NCI-H2081 (cell line): Measurements from ENCODE around the gene TNC.

ENCODE experiments used
- DNase-seq, 2 experiments: peaks; one replicate each; lab custom pipeline; 2025; lab: John Stamatoyannopoulos, UW

Gene TNC

DNA sequence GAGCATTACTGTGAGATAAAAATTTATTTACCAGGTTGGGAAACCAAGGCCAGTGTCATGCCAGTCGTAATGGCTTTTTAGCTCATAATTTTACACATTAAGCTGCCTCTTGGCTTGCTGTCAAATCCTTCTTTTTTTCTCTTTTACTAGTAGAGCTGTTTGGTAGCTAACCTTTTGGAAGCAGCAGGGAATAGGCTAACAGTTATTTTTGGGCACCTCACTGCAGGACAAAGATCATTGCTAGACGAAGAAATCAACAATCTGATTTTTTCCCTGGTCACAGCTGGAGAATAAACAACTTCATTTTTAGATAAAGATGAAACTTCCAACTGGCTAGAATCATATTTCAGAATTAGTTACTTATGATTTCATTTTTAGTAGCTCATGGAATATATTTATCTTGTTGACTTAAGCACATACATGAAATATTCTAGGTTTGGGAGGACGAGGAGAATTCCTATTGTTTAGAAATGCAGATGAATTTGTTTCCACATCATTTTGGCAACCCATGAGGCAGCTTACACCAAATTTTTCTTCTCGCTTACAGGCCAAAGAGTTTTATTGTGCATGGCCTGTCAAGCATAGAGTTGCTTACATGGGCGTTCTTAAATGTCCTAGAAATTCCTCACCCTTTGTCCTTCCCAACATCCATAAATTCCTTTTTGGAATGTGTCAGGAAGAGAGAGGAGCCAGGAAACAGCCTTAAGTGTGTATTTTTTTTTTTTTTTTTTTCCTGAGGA lies 19.6 kb downstream of the TNC start:
- no peak for DNase-seq

DNA sequence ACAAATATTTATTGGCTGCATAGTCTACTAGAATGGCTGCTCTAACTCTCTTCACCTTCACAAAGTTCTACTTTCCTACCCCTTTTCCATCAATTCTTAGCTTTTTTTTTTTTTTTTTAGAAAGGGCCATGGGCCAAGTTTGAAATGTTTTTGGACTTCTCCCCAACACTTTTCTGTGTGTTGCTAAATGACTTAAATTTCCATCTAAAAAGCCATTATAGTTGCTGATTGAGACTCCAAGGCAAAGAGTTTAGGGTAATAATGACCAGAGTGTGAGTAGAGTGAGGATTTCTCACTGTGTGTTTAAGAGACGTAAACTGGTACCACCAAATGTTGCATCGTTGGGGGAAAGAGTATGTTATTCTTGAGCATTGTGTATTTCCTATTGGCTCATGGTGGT lies 24.4 kb downstream of the TNC start:
- DNase-seq = no peak

DNA sequence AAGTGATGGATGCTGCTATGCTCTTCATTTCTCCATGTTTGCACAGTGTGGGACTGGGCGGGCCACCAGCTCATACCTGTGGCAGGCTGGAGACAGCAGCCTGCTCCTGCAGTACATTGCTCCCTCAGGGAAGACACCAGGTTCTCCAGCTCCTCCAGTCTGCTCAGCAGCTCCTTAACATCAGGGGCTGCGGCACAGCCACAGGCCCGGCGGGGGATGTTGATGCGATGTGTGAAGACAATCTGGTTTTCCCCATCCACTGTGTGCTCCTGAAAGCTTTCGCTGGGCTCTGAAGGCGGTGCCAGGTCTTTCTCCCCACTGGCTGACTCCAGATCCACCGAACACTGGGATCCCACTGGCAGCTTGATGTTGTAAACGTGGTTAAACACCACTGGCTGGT lies 27.5 kb downstream of the TNC start:
- no peak for DNase-seq

DNA sequence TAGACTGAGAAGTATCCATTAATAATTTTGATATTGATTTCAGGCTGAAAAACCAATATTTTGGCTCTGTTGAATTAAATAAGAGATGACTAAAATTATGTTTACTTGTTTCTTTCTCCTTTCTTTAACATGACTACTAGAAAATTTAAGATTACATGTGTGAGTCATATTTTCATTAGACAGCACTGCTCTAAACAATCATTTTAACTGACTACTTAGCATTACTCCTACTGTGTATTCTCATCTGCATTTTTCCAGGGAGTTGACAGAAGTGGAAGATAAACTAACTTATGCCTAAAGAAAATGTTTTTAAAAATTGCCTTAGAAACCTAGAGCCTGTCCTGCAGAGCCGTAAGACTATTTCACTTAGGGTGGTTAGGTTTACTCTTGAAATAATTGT lies 29.1 kb downstream of the TNC start:
- DNase-seq = no peak

DNA sequence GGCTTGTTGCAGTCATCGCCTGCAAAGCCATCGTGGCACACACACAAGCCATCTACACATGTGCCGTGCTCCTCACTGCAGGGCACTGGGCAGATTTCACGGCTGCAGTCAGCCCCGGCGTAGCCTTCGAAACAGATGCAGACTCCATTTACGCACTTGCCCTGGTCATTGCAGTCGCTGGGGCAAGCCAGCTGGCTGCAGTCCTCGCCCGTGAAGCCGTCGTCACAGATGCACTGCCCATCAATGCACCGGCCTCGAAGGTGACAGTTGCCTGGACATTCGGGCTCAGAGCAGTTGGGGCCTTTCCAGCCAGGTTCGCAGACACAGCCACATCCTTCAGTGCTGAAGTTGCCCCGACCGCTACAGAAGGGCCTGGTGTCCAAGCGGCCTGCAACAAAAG lies 31.1 kb downstream of the TNC start:
- DNase-seq = no peak

DNA sequence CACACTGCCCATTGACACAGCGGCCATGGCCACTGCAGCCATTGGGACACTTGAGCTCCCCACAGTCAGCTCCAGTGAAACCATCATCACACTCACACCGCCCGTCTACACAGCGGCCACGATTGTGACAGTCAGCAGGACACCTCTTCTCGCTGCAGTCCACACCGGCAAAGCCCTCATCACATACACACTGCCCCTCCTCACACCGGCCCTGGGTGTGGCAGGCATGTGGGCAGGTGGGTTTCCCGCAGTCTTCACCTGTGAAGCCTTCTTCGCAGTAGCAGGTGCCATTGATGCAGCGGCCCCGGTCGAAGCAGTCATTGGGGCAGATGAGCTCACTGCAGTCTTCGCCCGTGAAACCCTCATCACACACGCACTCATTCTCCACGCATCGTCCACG lies 31.5 kb downstream of the TNC start:
- no peak for DNase-seq

DNA sequence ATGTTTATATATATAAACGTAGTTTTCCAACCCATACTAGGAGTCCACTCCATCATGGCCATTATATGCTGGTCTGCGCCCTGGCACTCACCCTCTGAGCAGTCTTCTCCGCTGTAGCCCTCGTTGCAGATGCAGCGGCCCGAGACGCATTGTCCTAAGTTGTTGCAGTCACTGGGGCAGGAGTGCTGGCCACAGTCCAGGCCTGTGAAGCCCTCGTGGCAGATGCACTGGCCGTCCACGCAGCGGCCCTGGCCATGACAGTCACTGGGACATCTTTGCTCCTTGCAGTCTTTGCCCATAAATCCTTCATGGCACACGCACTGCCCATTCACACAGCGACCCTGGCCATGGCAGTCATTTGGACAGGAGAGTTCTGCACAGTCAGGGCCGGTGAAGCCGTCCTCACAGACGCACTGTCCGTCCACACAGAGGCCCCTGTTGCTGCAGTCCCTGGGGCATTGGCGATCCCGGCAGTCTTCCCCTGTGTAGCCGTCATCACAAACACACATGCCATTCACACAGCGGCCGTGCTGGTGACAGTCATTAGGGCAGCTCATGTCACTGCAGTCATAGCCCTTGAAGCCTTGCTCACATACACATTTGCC lies 32.1 kb downstream of the TNC start:
- DNase-seq = no peak

DNA sequence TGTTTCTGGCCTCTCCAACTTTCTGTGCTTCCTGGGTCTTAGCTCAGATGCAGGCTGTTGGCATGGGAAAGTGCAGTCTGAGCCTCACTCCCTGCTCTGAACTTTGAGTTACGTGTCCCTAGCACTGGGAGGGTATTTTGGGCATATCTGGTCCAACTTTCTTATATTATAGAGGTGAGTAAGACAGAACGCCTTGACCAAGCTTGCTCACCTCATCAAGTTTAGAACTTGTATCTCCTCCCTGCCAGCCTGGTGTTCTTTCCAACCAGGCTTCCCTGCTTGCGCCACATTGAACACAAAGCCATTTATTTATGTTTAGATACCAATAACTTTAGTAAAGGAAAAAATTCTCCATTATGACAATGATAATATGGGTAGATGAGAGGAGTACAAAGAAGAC lies 33.2 kb downstream of the TNC start:
- no peak for DNase-seq

DNA sequence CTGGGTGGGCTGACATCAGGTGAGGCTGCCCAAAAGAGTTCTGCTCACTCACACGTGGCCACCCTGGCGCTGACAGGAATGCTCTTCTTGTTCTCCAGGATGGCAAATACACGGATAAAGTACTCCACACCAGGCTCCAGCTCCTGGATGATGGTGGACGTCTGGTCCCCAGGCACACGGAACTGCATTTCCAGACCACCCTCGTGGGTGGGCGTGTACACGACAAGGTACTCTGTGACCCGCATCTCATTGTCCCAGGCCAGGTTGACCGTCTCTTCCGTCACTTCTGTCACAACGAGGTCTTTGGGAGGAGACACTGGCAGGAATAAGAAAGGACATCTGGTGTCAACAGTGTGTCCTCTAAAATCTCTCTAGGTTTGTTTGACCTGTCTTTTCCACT lies 33.8 kb downstream of the TNC start:
- DNase-seq = no peak

DNA sequence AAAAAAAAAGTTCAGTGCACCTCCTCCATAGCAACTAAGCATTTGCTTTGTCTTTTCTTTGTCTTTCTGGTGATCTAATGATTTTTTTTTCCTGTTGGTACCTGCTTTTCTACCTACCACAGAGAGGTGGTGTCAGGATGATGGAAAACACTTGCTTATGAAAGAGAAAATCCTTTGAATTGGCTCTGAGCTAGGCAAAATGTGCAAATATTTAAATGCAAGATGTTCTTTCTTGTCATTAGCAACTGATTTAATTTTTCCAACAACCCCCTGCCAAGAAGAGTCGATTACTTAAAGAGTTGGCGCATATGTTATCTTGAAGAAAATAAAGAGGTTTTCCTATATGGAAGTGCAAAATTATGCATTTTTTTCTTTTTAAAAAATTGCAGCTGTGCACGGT lies 37.7 kb downstream of the TNC start:
- no peak for DNase-seq

DNA sequence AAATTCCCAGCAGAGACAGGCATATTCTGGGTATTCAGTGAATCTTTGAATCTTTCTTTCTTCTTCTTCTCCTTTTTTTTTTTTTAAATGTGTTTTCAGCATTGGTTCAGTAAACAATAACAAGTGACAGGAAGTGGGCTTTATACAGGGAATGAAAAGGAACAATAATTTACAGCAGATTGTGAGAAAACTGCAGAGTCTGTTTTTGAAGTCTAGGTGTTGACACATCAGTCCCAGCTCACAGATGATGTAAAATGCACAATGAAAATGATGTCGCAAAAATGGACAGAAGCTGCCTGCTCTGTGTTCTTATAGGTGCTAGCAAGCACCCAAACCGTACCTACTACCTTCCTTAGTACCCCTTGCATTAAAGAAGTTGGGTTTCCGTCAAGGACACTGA lies 38.8 kb downstream of the TNC start:
- DNase-seq = no peak

DNA sequence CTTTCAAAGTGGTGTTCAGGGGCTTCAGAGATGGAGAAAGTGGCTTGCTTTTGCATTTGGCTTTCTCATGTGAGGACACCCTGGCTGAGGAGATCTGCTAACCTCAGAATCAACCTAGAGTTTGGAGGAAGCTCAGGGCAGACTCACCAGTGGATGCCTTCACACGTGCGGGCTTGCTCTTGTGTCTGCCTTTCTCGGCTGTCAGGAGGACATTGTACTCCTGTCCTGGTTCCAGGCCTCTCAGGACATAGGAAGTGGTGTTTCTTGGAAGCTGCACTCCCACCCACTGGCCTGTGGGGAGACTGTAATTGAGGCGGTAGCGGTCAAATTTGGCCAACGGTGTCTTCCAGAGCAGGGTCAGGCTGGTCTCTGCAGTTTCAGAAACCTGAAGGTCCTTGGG lies 44.5 kb downstream of the TNC start:
- DNase-seq = no peak

DNA sequence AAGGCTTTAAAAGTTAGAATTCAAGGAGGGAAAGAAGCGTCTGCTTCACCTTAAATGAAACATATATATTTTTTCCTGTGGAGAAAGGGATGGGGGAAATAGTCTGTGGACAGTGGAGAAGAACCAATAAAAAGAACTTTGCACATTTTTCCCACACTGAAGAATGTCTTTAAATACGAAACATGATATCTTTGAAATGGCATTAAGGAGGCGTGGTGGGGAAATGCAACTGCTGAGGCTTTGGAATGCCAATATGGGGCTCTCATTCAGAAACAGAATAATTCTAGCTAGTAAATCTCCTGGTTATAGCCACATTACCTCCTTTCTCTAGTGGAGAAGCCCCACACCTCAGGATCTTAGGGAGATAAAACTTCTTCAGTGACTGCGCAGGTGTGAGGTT lies 46.8 kb downstream of the TNC start:
- DNase-seq = no peak

DNA sequence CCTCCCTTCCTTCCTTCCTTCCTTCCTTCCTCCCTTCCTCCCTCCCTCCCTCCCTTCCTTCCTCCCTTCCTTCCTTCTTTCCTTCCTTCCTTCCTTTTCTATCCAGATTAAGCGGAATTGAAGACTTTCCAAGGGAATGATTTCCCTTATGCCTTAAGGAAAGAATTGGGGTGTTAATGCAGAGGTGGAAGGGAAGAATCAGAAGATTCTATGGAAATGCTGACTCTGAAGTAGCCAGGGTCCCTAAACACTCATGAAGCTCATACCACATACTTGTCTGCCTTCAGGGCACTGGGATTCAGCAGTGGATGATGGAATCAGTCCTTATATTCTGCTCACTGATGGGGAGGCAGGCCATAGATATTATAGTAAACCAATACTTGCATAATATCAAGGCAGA lies 48.2 kb downstream of the TNC start:
- DNase-seq = no peak

DNA sequence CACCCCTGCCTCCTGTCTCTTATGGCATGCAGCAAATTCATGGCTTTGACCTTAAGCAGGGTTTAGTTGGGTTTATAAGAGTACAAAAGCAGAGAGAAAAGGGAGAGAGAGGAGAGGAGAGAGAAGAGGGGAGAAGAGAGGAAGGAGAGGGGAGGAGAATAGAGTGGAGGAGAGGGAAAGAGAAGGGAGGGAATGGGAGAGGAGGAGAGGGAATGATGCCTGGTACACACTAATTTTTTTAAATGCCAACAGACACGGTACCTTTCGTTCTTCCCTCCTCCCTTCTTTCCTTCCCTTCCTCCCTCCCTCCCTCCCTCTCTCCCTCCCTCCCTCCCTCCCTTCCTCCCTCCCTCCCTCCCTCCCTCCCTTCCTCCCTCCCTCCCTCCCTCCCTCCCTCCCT lies 48.7 kb downstream of the TNC start:
- DNase-seq = no peak

DNA sequence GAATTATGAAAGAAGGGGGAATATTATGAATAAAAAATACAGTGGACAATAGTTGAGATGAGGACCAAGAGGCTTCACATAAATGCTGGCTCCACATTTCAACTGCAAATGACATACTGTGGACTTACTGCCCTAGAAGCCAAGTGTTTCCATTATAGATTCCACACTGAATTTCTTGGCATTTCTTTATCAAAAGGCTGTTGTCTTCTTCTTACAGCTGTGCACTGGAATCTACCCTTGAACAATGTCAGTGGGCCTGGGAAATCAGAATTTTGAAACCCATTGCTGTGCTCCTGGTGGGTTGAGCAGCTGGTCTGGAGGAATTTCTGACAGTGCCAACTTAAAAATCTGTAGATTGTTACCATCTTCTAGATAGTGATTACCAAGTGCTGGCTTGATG lies 49.9 kb downstream of the TNC start:
- DNase-seq = no peak

DNA sequence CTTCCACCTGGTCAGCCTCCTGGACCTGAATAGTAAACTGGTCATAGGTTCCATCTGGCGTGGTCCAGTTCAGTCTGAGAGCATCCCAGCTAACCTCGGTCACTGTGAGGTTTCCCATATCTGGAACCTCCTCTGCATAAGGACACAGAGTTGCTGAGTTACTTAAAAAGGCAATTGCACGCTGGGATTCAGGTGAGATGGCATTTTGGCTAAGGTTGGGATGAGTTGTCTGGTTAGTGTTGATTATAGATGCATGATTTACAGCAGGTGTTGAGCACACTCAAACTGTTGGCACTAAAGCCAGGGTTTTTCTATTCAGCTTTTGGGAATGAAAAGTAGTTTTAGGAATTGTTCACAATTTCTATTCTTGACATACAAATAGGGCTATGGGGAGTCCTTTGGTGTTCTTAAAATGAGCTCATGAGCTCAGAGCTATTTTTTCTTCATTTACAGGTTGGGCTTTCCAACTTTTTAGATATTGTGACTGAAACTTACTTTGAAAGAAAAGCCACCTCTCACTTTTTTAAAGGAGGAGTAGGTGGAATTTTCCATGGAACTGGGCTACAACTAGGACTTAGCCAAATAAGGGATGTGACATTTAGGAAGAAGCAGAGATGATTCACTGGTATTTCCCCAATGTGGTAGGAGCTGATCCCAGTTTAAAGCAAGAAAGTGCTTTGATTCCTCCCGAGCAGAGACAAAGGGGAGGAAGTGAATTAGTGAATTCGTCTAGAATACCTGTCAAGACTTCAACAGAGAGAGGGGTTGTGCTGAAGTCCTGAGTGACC lies 54.7 kb downstream of the TNC start:
- DNase-seq = no peak

DNA sequence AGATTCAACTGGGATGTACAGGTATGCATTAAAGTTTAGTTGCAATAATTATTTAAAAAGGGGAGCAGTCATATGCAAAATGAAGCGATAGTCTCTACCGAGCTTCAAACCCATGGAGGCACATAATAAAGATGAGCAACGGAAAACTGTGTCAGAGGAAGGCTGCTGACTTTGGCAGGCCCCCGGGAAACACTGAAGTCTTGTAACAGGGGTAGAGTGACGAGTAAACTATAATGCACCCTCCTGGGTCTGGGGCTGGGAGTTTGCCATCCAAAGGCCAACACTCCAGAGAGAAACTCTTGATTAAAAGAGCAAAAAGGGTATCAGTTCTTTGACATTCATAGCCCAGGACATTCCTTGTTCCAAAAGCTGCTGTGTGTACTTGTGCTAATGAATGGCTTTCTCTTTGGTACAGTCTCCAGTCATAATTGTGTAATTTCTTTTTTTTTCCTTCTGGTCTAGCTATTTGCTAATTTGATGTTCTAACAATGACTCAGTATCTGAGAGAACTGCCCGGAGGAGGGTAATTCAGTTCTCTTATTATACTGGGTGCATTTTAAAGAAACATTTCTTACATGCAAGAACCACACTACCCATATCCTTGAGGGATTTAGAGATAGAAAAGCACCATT lies 59.2 kb downstream of the TNC start:
- no peak for DNase-seq

DNA sequence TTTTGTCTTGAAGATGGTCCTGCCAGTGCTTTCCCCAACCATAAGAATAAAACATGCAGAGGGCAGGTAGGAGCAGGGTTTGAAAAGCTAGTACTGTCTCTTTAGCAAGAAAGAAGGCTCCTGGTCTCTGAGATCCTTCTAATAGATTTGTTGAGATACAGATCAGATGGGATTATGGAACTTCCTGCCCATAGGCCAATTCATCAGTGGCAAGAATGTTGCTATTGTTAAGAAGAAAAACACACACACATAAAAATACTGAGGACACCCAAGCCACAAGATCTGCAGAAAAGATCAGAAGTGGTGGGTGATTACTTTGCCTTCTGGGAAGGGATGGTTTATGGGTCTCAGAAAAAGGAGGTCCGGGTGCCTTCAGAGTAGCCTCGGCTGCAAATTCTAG lies 59.8 kb downstream of the TNC start:
- DNase-seq = no peak

DNA sequence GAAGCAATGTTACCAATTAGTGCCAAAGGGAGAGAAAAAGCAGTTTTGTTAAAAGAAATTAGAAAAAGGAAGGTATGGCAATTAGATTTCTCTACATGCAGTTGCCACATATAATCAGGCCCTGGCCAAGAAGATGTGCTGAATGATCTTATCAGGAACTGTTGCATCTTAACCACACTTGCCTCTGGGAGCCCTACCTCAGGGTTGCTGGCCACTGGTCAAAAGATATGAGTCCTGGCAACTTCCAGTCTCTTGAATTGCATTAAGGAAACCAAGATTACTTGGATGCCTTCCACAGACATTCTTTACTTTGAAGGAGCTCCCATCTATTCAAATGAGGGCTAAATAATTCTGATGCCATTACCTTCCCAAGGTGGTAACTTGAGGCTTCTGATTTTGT lies 60.4 kb downstream of the TNC start:
- DNase-seq = no peak

DNA sequence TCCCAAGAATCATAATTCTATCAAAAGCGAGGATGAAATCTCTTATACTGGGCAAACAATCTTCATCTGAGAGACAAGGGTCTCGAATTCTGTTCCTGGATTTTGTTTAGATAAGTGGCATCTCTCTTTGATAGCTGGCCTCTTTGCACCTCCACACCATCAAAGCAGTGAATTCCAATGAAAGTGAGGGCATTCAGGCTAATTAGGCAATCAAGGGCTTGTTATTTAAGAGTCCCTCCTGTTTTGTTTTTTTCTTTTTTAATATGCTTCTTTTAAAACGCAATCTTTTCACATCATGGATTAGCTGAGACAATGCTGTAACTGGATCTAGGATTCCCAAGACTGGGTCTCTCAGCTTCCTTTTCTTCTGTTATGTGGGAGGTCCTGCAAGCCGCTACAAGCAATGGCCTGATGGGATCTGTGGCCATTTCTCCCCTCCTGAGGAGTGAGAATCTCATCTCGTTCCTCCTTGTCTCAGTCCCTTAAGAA lies 67.9 kb downstream of the TNC start:
- DNase-seq = no peak

DNA sequence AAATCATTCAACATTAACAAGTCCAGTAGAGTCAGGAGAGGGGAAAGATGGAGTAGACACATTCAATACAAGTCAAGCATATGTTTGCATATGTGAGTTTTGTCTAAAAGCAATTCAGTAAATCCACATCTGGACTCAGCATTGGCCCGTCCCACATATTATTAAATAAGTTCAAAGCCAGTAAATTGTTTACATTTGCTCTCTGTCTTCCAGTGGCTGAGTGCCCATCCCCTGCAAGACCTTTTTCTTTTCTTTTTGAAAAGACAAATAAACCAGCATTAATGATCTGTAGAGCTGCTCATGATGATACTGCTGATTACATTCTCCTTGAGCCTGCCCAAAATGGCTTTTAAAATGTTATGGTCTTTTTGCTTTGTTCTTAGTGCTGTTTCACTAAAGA lies 71.1 kb downstream of the TNC start:
- DNase-seq = no peak

DNA sequence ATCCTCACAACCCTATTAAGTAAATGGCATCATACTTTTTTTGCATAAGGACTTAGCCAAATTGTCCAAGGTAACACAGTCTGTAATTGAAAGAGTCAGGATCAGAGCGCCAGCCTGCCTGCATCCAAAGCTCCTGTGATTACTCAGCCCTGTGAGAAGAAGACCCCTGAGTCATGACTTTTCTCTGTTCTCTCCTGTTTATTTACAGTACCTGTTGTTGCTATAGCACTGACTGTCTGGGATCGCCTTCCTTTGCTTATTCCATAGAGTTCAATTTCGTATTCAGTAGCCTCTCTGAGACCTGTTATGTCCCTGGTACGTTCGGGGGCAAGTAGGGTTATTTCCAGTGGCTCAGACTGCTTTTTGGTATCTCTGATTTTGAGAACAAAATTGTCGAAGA lies 71.8 kb downstream of the TNC start:
- no peak for DNase-seq
